ENCODE data around the gene ZNF701.
"Not testable (repeated sequence)": the region's sequence is repeated elsewhere in the genome, so short reads cannot be mapped to it uniquely, and the experiment has no call there.

Gene ZNF701

DNA sequence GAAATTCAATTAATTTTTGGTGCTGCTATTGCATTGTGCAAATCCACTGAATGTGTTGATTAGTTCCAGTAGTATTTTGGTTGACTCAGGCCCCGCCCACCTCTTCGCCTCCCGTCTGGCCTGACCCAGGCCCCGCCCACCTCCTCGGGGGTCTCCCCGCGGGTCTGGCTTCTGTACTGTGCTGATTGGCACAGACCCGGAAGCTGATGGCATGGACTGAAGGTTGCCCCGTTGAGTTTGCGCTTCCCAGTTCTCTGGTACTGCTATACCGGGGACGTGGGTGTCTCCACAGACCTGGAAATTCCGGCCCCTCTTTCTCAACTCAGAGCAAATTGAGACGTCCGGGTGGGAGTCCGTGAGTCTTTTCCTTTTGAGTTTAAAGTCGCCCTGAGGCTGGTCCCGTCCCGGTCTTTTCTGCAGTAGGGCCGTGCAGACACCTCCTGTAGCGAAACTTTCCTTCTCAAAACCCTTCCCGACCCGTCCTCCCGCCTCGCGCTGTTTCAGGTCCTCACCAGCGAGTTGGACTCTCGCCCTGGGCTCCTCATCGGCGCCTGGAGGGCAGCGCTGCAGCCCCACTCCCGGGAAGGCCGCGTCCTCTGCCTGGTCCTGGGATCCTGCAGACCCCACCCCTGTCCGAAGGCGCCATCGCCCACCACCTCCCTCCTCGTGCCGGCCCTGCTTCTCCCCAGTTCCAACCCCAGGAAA is 14.8 kb downstream of the ZNF701 start:
- no peak for DNase-seq (ENCODE audit: low read depth)
- TF ChIP-seq, protein P1, sequence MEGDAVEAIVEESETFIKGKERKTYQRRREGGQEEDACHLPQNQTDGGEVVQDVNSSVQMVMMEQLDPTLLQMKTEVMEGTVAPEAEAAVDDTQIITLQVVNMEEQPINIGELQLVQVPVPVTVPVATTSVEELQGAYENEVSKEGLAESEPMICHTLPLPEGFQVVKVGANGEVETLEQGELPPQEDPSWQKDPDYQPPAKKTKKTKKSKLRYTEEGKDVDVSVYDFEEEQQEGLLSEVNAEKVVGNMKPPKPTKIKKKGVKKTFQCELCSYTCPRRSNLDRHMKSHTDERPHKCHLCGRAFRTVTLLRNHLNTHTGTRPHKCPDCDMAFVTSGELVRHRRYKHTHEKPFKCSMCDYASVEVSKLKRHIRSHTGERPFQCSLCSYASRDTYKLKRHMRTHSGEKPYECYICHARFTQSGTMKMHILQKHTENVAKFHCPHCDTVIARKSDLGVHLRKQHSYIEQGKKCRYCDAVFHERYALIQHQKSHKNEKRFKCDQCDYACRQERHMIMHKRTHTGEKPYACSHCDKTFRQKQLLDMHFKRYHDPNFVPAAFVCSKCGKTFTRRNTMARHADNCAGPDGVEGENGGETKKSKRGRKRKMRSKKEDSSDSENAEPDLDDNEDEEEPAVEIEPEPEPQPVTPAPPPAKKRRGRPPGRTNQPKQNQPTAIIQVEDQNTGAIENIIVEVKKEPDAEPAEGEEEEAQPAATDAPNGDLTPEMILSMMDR (IDR thresholded peaks at IDR 0.05; ENCODE audit: control insufficient read depth, insufficient read depth, low read depth, low read length, missing control alignments), result no peak
- H3K4me3 ChIP-seq (ENCODE audit: control insufficient read depth, low read depth, low read length), result no peak overlapping the region

DNA sequence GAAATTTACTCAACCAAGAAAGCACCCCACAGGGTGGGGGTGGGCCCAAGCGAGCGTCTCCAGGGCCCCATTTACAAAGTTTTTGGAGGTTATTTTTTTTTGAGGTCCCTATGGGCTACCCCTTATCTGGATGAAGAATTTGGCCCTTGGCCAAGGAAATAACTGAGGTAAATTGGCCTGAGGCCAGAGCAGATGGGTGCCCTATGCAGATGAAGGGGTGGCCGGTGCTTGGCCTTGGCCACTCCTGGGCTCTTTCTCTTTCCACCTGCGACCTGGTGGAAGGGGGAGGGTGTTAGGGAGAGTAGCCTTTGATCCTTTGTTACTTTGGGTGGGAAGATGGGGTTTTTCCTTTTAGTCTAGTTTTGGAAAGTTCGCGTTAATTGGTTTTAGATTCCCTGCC is 15.5 kb downstream of the ZNF701 start:
- TF ChIP-seq, protein P1 (IDR thresholded peaks at IDR 0.05; ENCODE audit: control insufficient read depth, insufficient read depth, low read depth, low read length, missing control alignments), result no peak
- no peak overlapping the region for H3K4me3 ChIP-seq (ENCODE audit: control insufficient read depth, low read depth, low read length)
- DNase-seq (ENCODE audit: low read depth), result no peak

DNA sequence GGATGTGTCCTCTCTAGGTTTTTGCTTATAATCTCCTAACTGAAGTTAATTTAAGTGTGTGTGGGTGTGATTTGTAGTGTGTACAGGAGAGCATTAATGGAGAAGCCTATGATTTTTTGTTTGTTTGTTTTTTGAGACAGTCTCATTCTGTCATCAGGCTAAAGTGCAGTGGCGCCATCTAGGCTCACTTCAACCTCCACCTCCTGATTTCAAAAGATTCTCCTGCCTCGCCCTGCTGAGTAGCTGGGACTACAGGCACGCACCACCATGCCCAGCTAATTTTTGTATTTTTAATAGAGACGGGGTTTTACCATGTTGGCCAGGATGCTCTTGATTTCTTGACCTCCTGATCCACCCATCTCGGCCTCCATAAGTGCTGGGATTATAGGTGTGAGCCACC is 20.6 kb downstream of the ZNF701 start:
- H3K4me3 ChIP-seq (ENCODE audit: control insufficient read depth, low read depth, low read length), result no peak overlapping the region
- DNase-seq (ENCODE audit: low read depth), result no peak
- TF ChIP-seq, protein P1 (IDR thresholded peaks at IDR 0.05; ENCODE audit: control insufficient read depth, insufficient read depth, low read depth, low read length, missing control alignments), result no peak

DNA sequence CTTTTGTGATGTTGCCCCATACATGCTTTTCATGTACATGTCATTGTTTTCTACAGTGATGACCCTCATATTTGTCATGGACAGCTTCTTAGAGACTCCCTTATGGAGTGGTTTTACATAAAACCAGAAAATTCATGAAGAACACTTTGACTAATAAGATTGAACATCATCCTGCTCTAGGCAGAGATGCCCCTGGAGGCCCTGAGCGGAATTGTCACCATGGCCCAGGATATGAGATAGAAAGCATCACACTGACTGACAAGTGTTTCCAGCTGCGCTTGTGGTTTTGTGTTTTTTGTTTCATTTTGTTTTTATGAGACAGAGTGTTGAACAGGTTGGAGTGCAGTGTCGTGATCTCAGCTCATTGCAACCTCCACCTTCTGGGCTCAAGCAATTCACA is 22.2 kb downstream of the ZNF701 start:
- TF ChIP-seq, protein P1 (IDR thresholded peaks at IDR 0.05; ENCODE audit: control insufficient read depth, insufficient read depth, low read depth, low read length, missing control alignments), result no peak
- H3K4me3 ChIP-seq (ENCODE audit: control insufficient read depth, low read depth, low read length), result no peak overlapping the region
- DNase-seq (ENCODE audit: low read depth), result no peak

DNA sequence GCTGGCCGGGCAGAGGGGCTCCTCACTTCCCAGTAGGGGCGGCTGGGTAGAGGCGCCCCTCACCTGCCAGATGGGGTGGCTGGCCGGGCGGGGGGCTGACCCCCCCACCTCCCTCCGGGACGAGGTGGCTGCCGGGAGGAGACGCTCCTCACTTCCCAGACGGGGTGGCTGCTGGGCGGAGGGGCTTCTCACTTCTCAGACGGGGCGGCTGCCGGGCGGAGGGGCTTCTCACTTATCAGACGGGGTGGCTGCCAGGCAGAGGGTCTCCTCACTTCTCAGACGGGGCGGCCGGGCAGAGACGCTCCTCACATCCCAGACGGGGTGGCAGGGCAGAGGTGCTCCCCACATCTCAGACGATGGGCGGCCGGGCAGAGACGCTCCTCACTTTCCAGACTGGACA is 23.4 kb downstream of the ZNF701 start:
- not testable (repeated sequence) for H3K4me3 ChIP-seq (ENCODE audit: control insufficient read depth, low read depth, low read length); DNase-seq (ENCODE audit: low read depth)

DNA sequence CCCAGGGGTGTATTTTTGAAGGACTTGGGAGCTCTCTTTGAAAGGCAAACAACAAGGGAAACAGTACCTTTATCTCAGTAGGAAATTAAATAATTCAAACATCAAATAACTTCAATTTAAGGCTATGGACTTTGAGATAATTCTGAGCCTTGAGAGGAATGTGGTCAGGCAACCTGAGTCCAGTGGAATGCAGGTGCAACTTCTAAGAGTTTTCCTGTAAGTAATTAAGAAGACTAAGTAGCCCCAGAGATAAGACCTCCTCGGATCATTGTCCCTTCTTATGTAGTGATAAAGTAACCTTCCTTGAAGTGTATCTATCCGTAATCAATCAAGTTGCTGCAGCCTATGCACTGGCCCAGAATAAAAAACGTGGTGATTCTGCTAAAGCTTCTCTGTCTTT is 29.2 kb downstream of the ZNF701 start:
- no peak for DNase-seq (ENCODE audit: low read depth)
- H3K4me3 ChIP-seq (ENCODE audit: control insufficient read depth, low read depth, low read length), result no peak overlapping the region
- TF ChIP-seq, protein P1 (IDR thresholded peaks at IDR 0.05; ENCODE audit: control insufficient read depth, insufficient read depth, low read depth, low read length, missing control alignments), result no peak

DNA sequence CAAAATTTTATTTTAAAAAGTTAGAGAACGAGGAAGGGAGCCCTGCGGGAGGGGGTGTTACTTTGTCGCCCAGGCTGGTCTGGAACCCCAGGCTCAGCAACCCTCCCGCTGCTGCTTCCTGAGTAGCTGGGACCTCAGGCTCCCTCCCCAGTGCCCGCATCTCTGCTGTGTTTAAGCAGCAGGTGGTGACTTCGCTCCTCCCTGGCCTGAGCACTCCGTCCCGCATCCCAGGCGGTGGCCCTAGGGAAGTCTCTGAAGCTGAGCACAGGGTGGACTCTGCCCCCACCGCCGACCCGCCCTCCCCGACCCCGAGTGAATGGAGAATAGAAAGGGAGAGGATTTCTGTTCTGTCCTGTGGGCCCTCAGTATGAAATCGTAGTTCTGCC is 30.5 kb downstream of the ZNF701 start:
- H3K4me3 ChIP-seq (ENCODE audit: control insufficient read depth, low read depth, low read length), result peak overlapping the region; percentile 62
- no peak for DNase-seq (ENCODE audit: low read depth)
- TF ChIP-seq, protein P1 (IDR thresholded peaks at IDR 0.05; ENCODE audit: control insufficient read depth, insufficient read depth, low read depth, low read length, missing control alignments), result no peak

Measured in AG09309 (cell line).